LNCAP (cell line): ENCODE measurements around the gene PPP2R3A.

Source experiments
- CTCF ChIP-seq: fragments of 450-650 bp; IDR thresholded peaks from 2 replicates; pipeline ENCODE4 v1.5.1; 2017; ENCODE audit warnings: mild to moderate bottlenecking

The PPP2R3A gene

GRCh38 chr3:135975053-135975452, 9.5 kb downstream of the PPP2R3A start:
- TF ChIP-seq CTCF = no peak

GRCh38 chr3:135975536-135975935, 10.0 kb downstream of the PPP2R3A start:
- no peak for TF ChIP-seq CTCF

GRCh38 chr3:135980343-135980742, 14.8 kb downstream of the PPP2R3A start:
- no peak for TF ChIP-seq CTCF

GRCh38 chr3:135981701-135982403, 16.3 kb downstream of the PPP2R3A start:
- no peak for TF ChIP-seq CTCF

GRCh38 chr3:135982404-135982761, 16.9 kb downstream of the PPP2R3A start:
- TF ChIP-seq CTCF = no peak

- TF ChIP-seq CTCF = no peak
Observed at GRCh38 chr3:135982922-135983581, 17.5 kb downstream of the PPP2R3A start.

- TF ChIP-seq CTCF = no peak
Observed at GRCh38 chr3:135987661-135988060, 22.1 kb downstream of the PPP2R3A start.
